Liver (tissue), 9 donors: ENCODE measurements around the gene ZNF689. TPM values are rescaled to one million over a fixed set of nuclear protein-coding genes. Genes with fewer than 3 reads are reported as not detected.

Experiments used
- DNase-seq: peaks from one replicate; pipeline ENCODE4 v3.0.0-alpha.2; 2017; ENCODE audit warnings: low spot score
- H3K27ac ChIP-seq, 2 donors: one replicate each; pipeline ENCODE4 v1.7.0; 2013; ENCODE audit warnings: inconsistent platforms in 2 of 2, low read length in 2 of 2, control low read depth in 1 of 2, low read depth in 1 of 2, mild to moderate bottlenecking in 1 of 2
- H3K27me3 ChIP-seq, 4 donors: one replicate each; pipeline versions ENCODE4 v1.6.1 to v1.7.0; 2013; ENCODE audit warnings: low read length in 3 of 4, inconsistent platforms in 1 of 4, mild to moderate bottlenecking in 1 of 4, moderate library complexity in 1 of 4; ENCODE audit not compliant: control insufficient read depth in 4 of 4, insufficient read depth in 4 of 4
- H3K36me3 ChIP-seq, 4 donors: one replicate each; pipeline versions ENCODE4 v1.6.1 to v1.7.0; 2013; ENCODE audit warnings: low read length in 3 of 4, mild to moderate bottlenecking in 3 of 4, low read depth in 1 of 4, moderate library complexity in 1 of 4; ENCODE audit not compliant: control insufficient read depth in 4 of 4, insufficient read depth in 3 of 4
- H3K4me1 ChIP-seq, 4 donors: one replicate each; pipeline versions ENCODE4 v1.6.1 to v1.7.0; 2013; ENCODE audit warnings: low read length in 3 of 4, mild to moderate bottlenecking in 3 of 4, moderate library complexity in 1 of 4; ENCODE audit not compliant: control insufficient read depth in 4 of 4, insufficient read depth in 4 of 4
- H3K4me3 ChIP-seq, 3 donors: one replicate each; pipeline versions ENCODE4 v1.6.1 to v1.7.0; 2013; ENCODE audit warnings: low read length in 3 of 3, control low read depth in 1 of 3, low read depth in 1 of 3, mild to moderate bottlenecking in 1 of 3
- H3K9ac ChIP-seq, 2 donors: one replicate each; pipeline ENCODE4 v1.7.0; 2013; ENCODE audit warnings: low read length in 2 of 2, mild to moderate bottlenecking in 2 of 2, moderate library complexity in 2 of 2, control low read depth in 1 of 2, low read depth in 1 of 2
- H3K9me3 ChIP-seq, 4 donors: one replicate each; pipeline versions ENCODE4 v1.6.1 to v1.7.0; 2013; ENCODE audit warnings: low read length in 3 of 4; ENCODE audit not compliant: control insufficient read depth in 4 of 4
- ATF3 ChIP-seq: IDR thresholded peaks from 2 replicates; pipeline ENCODE4 v1.6.1; 2016; ENCODE audit warnings: antibody characterized with exemption
- CTCF ChIP-seq: fragments of 150-350 bp; IDR thresholded peaks from 2 replicates; pipeline ENCODE4 v1.5.1; 2017; ENCODE audit warnings: improper control_type of control experiment, low read depth, low read length; ENCODE audit not compliant: missing input control
- EGR1 ChIP-seq, 2 donors: IDR thresholded peaks; 2 replicates each; pipeline ENCODE4 v1.6.1; 2016 to 2018; ENCODE audit warnings: antibody characterized with exemption in 2 of 2, low read depth in 2 of 2
- FOXA1 ChIP-seq: IDR thresholded peaks from 2 replicates; pipeline ENCODE4 v1.6.1; 2016; ENCODE audit warnings: antibody characterized with exemption
- FOXA2 ChIP-seq: IDR thresholded peaks from 2 replicates; pipeline ENCODE4 v1.6.1; 2016; ENCODE audit warnings: antibody characterized with exemption
- GABPA ChIP-seq, 2 donors: IDR thresholded peaks in 1 of 2; conservative IDR thresholded peaks in 1 of 2; 2 replicates each; pipeline ENCODE4 v1.6.1; 2016; ENCODE audit warnings: antibody characterized with exemption in 2 of 2, mild to moderate bottlenecking in 1 of 2, moderate library complexity in 1 of 2
- HNF4A ChIP-seq, 2 donors: conservative IDR thresholded peaks; 2 replicates each; pipeline ENCODE4 v1.6.1; 2016; ENCODE audit warnings: antibody characterized with exemption in 2 of 2, mild to moderate bottlenecking in 2 of 2
- HNF4G ChIP-seq: IDR thresholded peaks from 2 replicates; pipeline ENCODE4 v1.6.1; 2016; ENCODE audit warnings: antibody characterized with exemption
- JUND ChIP-seq, 2 donors: IDR thresholded peaks; 2 replicates each; pipeline ENCODE4 v1.6.1; 2016; ENCODE audit warnings: antibody characterized with exemption in 2 of 2
- MAX ChIP-seq: IDR thresholded peaks from 2 replicates; pipeline ENCODE4 v1.6.1; 2016; ENCODE audit warnings: antibody characterized with exemption
- NR2F2 ChIP-seq: IDR thresholded peaks from 2 replicates; pipeline ENCODE4 v1.6.1; 2016; ENCODE audit warnings: antibody characterized with exemption
- RAD21 ChIP-seq, 2 donors: IDR thresholded peaks; 2 replicates each; pipeline ENCODE4 v1.6.1; 2016; ENCODE audit warnings: antibody characterized with exemption in 2 of 2, mild to moderate bottlenecking in 2 of 2
- REST ChIP-seq: IDR thresholded peaks from 2 replicates; pipeline ENCODE4 v1.6.1; 2016; ENCODE audit warnings: antibody characterized with exemption, mild to moderate bottlenecking
- SP1 ChIP-seq: IDR thresholded peaks from 2 replicates; pipeline ENCODE4 v1.6.1; 2018; ENCODE audit warnings: antibody characterized with exemption, mild to moderate bottlenecking
- TAF1 ChIP-seq: conservative IDR thresholded peaks from 2 replicates; pipeline ENCODE4 v1.6.1; 2016; ENCODE audit warnings: antibody characterized with exemption, mild to moderate bottlenecking
- YY1 ChIP-seq: IDR thresholded peaks from 2 replicates; pipeline ENCODE4 v1.6.1; 2016; ENCODE audit warnings: antibody characterized with exemption, mild to moderate bottlenecking
- ZBTB33 ChIP-seq: IDR thresholded peaks from 2 replicates; pipeline ENCODE4 v1.6.1; 2016; ENCODE audit warnings: antibody characterized with exemption
- WGBS: extraction: QIAGEN DNeasy Blood & Tissue Kit; methylation state at CpG from one replicate; pipeline ENCODE4 v1.1.7; 2013; 5-methylcytosine and 5-hydroxymethylcytosine counted together
- polyA plus RNA-seq, 2 donors: library from polyadenylated mRNA; stranded (reverse) in 1 of 2; unstranded in 1 of 2; fragments of 200-250 nt in 1 of 2; fragments of >200 nt in 1 of 2; fragmentation: Nextera tagmentation in 1 of 2; extraction: Ambion mirVana in 1 of 2; gene quantifications; one replicate each; pipeline versions ENCODE4 v1.2.1 to v1.2.3, GENCODE V29; 2013 to 2015
- total RNA-seq, 2 donors: library from RNA; depleted of rRNA; stranded (reverse); fragments of >200 nt; gene quantifications; one replicate each; pipeline ENCODE4 v1.2.3, GENCODE V29; 2014
- donor health status: healthy.
- donor health status: healthy.
- donor health status: healthy.
- donor health status: healthy.
- donor health status: healthy.

ZNF689 gene
- total and polyA plus RNA-seq, 4 donors = 2.6 to 5.8 (median 4.3) TPM

- TF ChIP-seq MAX (no peak), ATF3 (no peak), YY1 (no peak), GABPA (IDR thresholded peaks at IDR 0.05 in 1 of 2, conservative IDR thresholded peaks at IDR 0.05 in 1 of 2) (no peak), ZBTB33 (no peak), TAF1 (no peak), NR2F2 (no peak), JUND (IDR thresholded peaks at IDR 0.05) (no peak), HNF4G (no peak), REST (no peak), FOXA1 (no peak), EGR1 (IDR thresholded peaks at IDR 0.05; ENCODE audit: low read depth in 2 of 2) (no peak), HNF4A (conservative IDR thresholded peaks at IDR 0.05) (no peak), SP1 (no peak), FOXA2 (no peak)
- peaks cover 2 to 15% (median 9%) of the 10 kb centered on the region in 4 donors for H3K4me1 ChIP-seq
- no peaks in the 10 kb centered on the region for H3K27me3 ChIP-seq
- no peak overlapping the region for H3K9ac ChIP-seq
- peaks cover 6 to 11% (median 8%) of the 10 kb centered on the region in 4 donors for H3K36me3 ChIP-seq
- H3K4me3 ChIP-seq = no peak overlapping the region
- 97% methylated on average over 69 of the region's 69 CpGs for WGBS
- no peak for DNase-seq
- no peak overlapping the region for H3K27ac ChIP-seq
- no peaks in the 10 kb centered on the region for H3K9me3 ChIP-seq
Observed at GRCh38 chr16:30555315-30556124, 54.7 kb downstream of the ZNF689 start.

GRCh38 chr16:30554557-30555314, 55.5 kb downstream of the ZNF689 start:
- Histone ChIP-seq H3K27ac (no peak overlapping the region), H3K9ac (no peak overlapping the region), H3K4me1 (peaks cover 2 to 15% (median 9%) of the 10 kb centered on the region in 4 donors), H3K36me3 (peaks cover 6 to 11% (median 8%) of the 10 kb centered on the region in 4 donors), H3K4me3 (no peak overlapping the region), H3K27me3 (no peaks in the 10 kb centered on the region), H3K9me3 (no peaks in the 10 kb centered on the region)
- WGBS = 91% methylated on average over 18 of the region's 18 CpGs
- DNase-seq = no peak
- TF ChIP-seq RAD21 (IDR thresholded peaks at IDR 0.05) = no peak
- TF ChIP-seq NR2F2 = no peak
- no peak for TF ChIP-seq MAX
- no peak for TF ChIP-seq ZBTB33
- TF ChIP-seq CTCF = no peak
- no peak for TF ChIP-seq GABPA (IDR thresholded peaks at IDR 0.05 in 1 of 2, conservative IDR thresholded peaks at IDR 0.05 in 1 of 2)
- TF ChIP-seq FOXA1 = no peak
- no peak for TF ChIP-seq ATF3
- TF ChIP-seq FOXA2 = no peak
- TF ChIP-seq EGR1 (IDR thresholded peaks at IDR 0.05; ENCODE audit: low read depth in 2 of 2) = no peak
- TF ChIP-seq SP1 = no peak
- no peak for TF ChIP-seq TAF1
- TF ChIP-seq HNF4A (conservative IDR thresholded peaks at IDR 0.05) = no peak
- no peak for TF ChIP-seq JUND (IDR thresholded peaks at IDR 0.05)
- TF ChIP-seq HNF4G = no peak
